PC-3 (cell line): Measurements from ENCODE around the gene PRRC1. TPM values are rescaled to one million over a fixed set of nuclear protein-coding genes. Genes with fewer than 3 reads are reported as not detected.

Experiments used
- ATAC-seq: fragments of 200-7000 bp; cut with Tn5 transposase; 2 replicates; pipeline ENCODE4 v1.9.1; 2020; ENCODE audit warnings: mild to moderate bottlenecking, moderate library complexity
- BruUV-seq: library from RNA; stranded (reverse); fragments of 400-500 nt; replicated peaks from 2 replicates; lab custom pipeline; 2021; lab: Mats Ljungman, UMichigan
- CTCF ChIA-PET: fragments of 300-600 bp; sonication (Branson Sonifier 250); formaldehyde crosslinking; loops from one replicate; lab custom pipeline; 2022; ENCODE audit warnings: antibody characterized with exemption; lab: Charles Lee
- POLR2A ChIA-PET: fragments of 300-600 bp; sonication (Branson Sonifier 250); formaldehyde crosslinking; loops from one replicate; lab custom pipeline; 2022; ENCODE audit warnings: antibody characterized with exemption; ENCODE audit not compliant: unreplicated experiment; lab: Charles Lee
- DNase-seq: peaks from one replicate; pipeline ENCODE4 v3.0.0-alpha.2; 2015
- H2AFZ ChIP-seq: fragments of 300-600 bp; sonication (generic); 2 replicates; pipeline ENCODE4 v1.6.0; 2016; ENCODE audit warnings: antibody characterized with exemption, low read length
- H3F3A ChIP-seq: fragments of 300-600 bp; sonication (generic); one replicate; pipeline ENCODE4 v1.6.0; 2017; ENCODE audit warnings: antibody characterized with exemption, low read length, control low read depth, mild to moderate bottlenecking; ENCODE audit not compliant: unreplicated experiment
- H3K27ac ChIP-seq: fragments of 300-600 bp; sonication (generic); 2 replicates; pipeline ENCODE4 v1.5.1; 2016; ENCODE audit warnings: mild to moderate bottlenecking, low read length
- H3K27me3 ChIP-seq: fragments of 300-600 bp; sonication (generic); 2 replicates; pipeline ENCODE4 v1.6.1; 2016; ENCODE audit warnings: low read length, mixed read lengths
- H3K36me3 ChIP-seq: fragments of 300-600 bp; sonication (generic); 2 replicates; pipeline ENCODE4 v1.6.1; 2016; ENCODE audit warnings: low read depth, mixed run types, low read length, mixed read lengths
- H3K4me1 ChIP-seq: fragments of 300-600 bp; sonication (generic); 2 replicates; pipeline ENCODE4 v1.5.1; 2016; ENCODE audit warnings: low read length; ENCODE audit not compliant: insufficient read depth
- H3K4me2 ChIP-seq: fragments of 300-600 bp; sonication (generic); 2 replicates; pipeline ENCODE4 v1.6.0; 2016; ENCODE audit warnings: low read length
- H3K4me3 ChIP-seq: fragments of 300-600 bp; sonication (generic); 2 replicates; pipeline ENCODE4 v1.5.1; 2016; ENCODE audit warnings: mild to moderate bottlenecking, low read length, mixed read lengths
- H3K79me2 ChIP-seq: fragments of 300-600 bp; sonication (generic); 2 replicates; pipeline ENCODE4 v1.6.1; 2017; ENCODE audit warnings: low read length, mixed read lengths
- H3K9ac ChIP-seq: fragments of 300-600 bp; sonication (generic); 2 replicates; pipeline ENCODE4 v1.6.0; 2016; ENCODE audit warnings: mild to moderate bottlenecking, low read length
- H3K9me2 ChIP-seq: fragments of 300-600 bp; sonication (generic); replicated peaks from 2 replicates; pipeline ENCODE4 v1.6.1; 2016; ENCODE audit warnings: mixed run types, low read length, mixed read lengths
- H3K9me3 ChIP-seq: fragments of 300-600 bp; sonication (generic); 2 replicates; pipeline ENCODE4 v1.6.1; 2016; ENCODE audit warnings: low read length, mixed read lengths
- H4K20me1 ChIP-seq: fragments of 300-600 bp; sonication (generic); 2 replicates; pipeline ENCODE4 v1.6.1; 2016; ENCODE audit warnings: low read length, mixed read lengths
- CTCF ChIP-seq: fragments of 300-600 bp; sonication (generic); conservative IDR thresholded peaks from 2 replicates; pipeline ENCODE4 v1.5.1; 2017; ENCODE audit warnings: antibody characterized with exemption, low read depth, mild to moderate bottlenecking, low read length
- EZH2 ChIP-seq: fragments of 300-600 bp; sonication (generic); IDR thresholded peaks from one replicate; pipeline ENCODE4 v1.6.1; 2017; ENCODE audit warnings: antibody characterized with exemption, mild to moderate bottlenecking, low read length; ENCODE audit not compliant: unreplicated experiment
- EZH2phosphoT487 ChIP-seq: fragments of 300-600 bp; sonication (generic); IDR thresholded peaks from 2 replicates; pipeline ENCODE4 v1.6.1; 2018; ENCODE audit warnings: mild to moderate bottlenecking, antibody characterized with exemption, low read length, borderline replicate concordance
- intact Hi-C: fragments of 100-400 bp; cut with micrococcal nuclease; formaldehyde crosslinking; loops from 2 replicates; pipeline ENCODE4 v1.9.0; 2023
- total RNA-seq: library from RNA; depleted of rRNA; stranded (reverse); fragments of >200 nt; gene quantifications from 2 replicates; pipeline ENCODE4 v1.2.3, GENCODE V29; 2014

PRRC1 gene
- total RNA-seq, 1 experiment from 2014 or later: 56.4 TPM

DNA sequence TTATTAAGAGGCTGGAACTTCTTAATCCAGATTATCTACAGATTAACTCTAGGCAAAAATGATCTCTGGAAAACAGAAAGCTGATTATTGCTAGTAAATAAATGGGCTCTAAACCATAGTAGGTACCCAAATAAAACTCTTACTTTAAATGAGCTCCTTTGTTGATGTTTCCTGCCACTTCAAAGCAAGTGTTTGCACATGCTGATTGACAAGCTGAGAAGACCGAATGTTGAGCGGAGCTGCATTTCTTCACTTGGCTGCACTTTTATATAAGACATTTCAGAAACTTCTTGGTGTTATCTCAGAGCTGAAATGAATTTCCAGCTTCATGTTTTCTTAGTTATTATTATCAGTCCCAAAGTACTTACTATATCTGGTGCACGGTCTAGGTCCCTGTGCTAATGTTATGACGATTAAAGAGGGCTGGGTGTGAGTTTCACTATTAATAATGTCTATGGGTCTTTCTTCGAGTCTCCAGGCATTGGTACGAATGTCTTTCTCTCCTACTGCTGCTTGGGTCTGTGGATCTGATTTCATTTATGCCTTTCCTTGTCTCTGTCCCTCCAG, 72.8 kb downstream of the PRRC1 start:
- Histone ChIP-seq H3K4me3 (no peak overlapping the region), H3F3A (no peaks in the 10 kb centered on the region), H3K27me3 (peaks cover 5% of the 10 kb centered on the region), H3K4me1 (no peaks in the 10 kb centered on the region), H3K9ac (no peak overlapping the region), H3K36me3 (no peaks in the 10 kb centered on the region), H2AFZ (no peak overlapping the region), H4K20me1 (no peaks in the 10 kb centered on the region), H3K9me2 (no peaks in the 10 kb centered on the region), H3K9me3 (no peaks in the 10 kb centered on the region), H3K27ac (no peak overlapping the region), H3K4me2 (no peak overlapping the region), H3K79me2 (no peaks in the 10 kb centered on the region)
- CTCF ChIA-PET: no interaction called here
- POLR2A ChIA-PET: no interaction called here
- intact Hi-C loops: no loop called here
- TF ChIP-seq CTCF (no peak), EZH2phosphoT487 (no peak), EZH2 (no peak)
- no peak for ATAC-seq
- DNase-seq: no peak
- no TSS peak for BruUV-seq

- intact Hi-C loops: no loop called here
- no peaks in the 10 kb centered on the region for H3K79me2 ChIP-seq
- H3K4me1 ChIP-seq: no peaks in the 10 kb centered on the region
- no peak overlapping the region for H2AFZ ChIP-seq
- no peak overlapping the region for H3K9ac ChIP-seq
- no peak for DNase-seq
- H3K4me3 ChIP-seq: no peak overlapping the region
- H3K36me3 ChIP-seq: no peaks in the 10 kb centered on the region
- no peaks in the 10 kb centered on the region for H3F3A ChIP-seq
- no peak overlapping the region for H3K27ac ChIP-seq
- CTCF ChIA-PET: no interaction called here
- POLR2A ChIA-PET: no interaction called here
- TF ChIP-seq EZH2phosphoT487: no peak
- no peak for TF ChIP-seq CTCF
- no peak for TF ChIP-seq EZH2
- no peaks in the 10 kb centered on the region for H3K9me3 ChIP-seq
- H4K20me1 ChIP-seq: no peaks in the 10 kb centered on the region
- H3K27me3 ChIP-seq: peaks cover 15% of the 10 kb centered on the region
- H3K4me2 ChIP-seq: no peak overlapping the region
- H3K9me2 ChIP-seq: no peaks in the 10 kb centered on the region
- no TSS peak for BruUV-seq
- no peak for ATAC-seq
These were observed 78.3 kb downstream of the PRRC1 start for GRCh38 chr5:127595484-127596368.

- Histone ChIP-seq H3K79me2 (no peaks in the 10 kb centered on the region), H3K4me3 (no peak overlapping the region), H3K9me2 (no peaks in the 10 kb centered on the region), H3K27ac (no peak overlapping the region), H3K36me3 (no peaks in the 10 kb centered on the region), H3F3A (no peaks in the 10 kb centered on the region), H3K9me3 (no peaks in the 10 kb centered on the region), H3K27me3 (peaks cover 22% of the 10 kb centered on the region), H2AFZ (no peak overlapping the region), H3K9ac (no peak overlapping the region), H3K4me2 (no peak overlapping the region), H3K4me1 (no peaks in the 10 kb centered on the region), H4K20me1 (no peaks in the 10 kb centered on the region)
- BruUV-seq: no TSS peak
- intact Hi-C loops: no loop called here
- TF ChIP-seq CTCF (no peak), EZH2phosphoT487 (no peak), EZH2 (no peak)
- DNase-seq (no peak), ATAC-seq (no peak)
- POLR2A ChIA-PET: no interaction called here
- CTCF ChIA-PET: no interaction called here
These were observed 79.1 kb downstream of the PRRC1 start for GRCh38 chr5:127596501-127596900.
